Keratinocyte (primary cell): ENCODE measurements around the gene HMSD. TPM values are rescaled to one million over a fixed set of nuclear protein-coding genes. Genes with fewer than 3 reads are reported as not detected.
A peak's percentile ranks its signal among the peaks of the same experiment; 100 is the strongest.

Experiments used
- DNase-seq: peaks from one replicate; pipeline ENCODE4 v3.0.0-alpha.2; 2011; ENCODE audit warnings: low read depth, missing footprints, low spot score
- FAIRE-seq: peaks from 2 replicates; lab custom pipeline; 2011; peaks lifted over from hg19 to GRCh38; lab: Jason Lieb, UNC
- H2AFZ ChIP-seq: 2 replicates; pipeline ENCODE4 v1.6.0; 2012; ENCODE audit warnings: low read length, control low read depth, inconsistent platforms; ENCODE audit not compliant: control insufficient read depth
- H3K27ac ChIP-seq: 2 replicates; pipeline ENCODE4 v1.5.1; 2011; ENCODE audit warnings: low read length; ENCODE audit not compliant: control insufficient read depth, insufficient read depth
- H3K27me3 ChIP-seq: 3 replicates; pipeline ENCODE4 v1.6.0; 2011; ENCODE audit warnings: low read length; ENCODE audit not compliant: control insufficient read depth, insufficient read depth; ENCODE audit errors: extremely low read depth
- H3K36me3 ChIP-seq, 2 experiments: 2 replicates in 1 of 2; 3 replicates in 1 of 2; pipeline ENCODE4 v1.5.1; 2011; ENCODE audit warnings: low read length in 2 of 2, mild to moderate bottlenecking in 1 of 2; ENCODE audit not compliant: control insufficient read depth in 2 of 2, insufficient read depth in 2 of 2; ENCODE audit errors: extremely low read depth in 1 of 2
- H3K4me1 ChIP-seq: 3 replicates; pipeline ENCODE4 v1.5.1; 2011; ENCODE audit warnings: low read length; ENCODE audit not compliant: control insufficient read depth, insufficient read depth; ENCODE audit errors: extremely low read depth
- H3K4me2 ChIP-seq: 3 replicates; pipeline ENCODE4 v1.6.0; 2011; ENCODE audit warnings: low read depth, low read length; ENCODE audit not compliant: control insufficient read depth, insufficient read depth; ENCODE audit errors: extremely low read depth
- H3K4me3 ChIP-seq, 3 experiments: fragments of 200-600 bp in 1 of 3; sonication (generic) in 1 of 3; 2 replicates in 2 of 3; 3 replicates in 1 of 3; pipeline ENCODE4 v1.5.1; 2011 to 2016; ENCODE audit warnings: low read length in 3 of 3, mild to moderate bottlenecking in 3 of 3, control low read depth in 2 of 3, inconsistent platforms in 1 of 3, low read depth in 1 of 3, mixed read lengths in 1 of 3, mixed run types in 1 of 3, moderate library complexity in 1 of 3; ENCODE audit not compliant: control insufficient read depth in 2 of 3, insufficient read depth in 2 of 3; ENCODE audit errors: extremely low read depth in 1 of 3
- H3K79me2 ChIP-seq: 2 replicates; pipeline ENCODE4 v1.6.0; 2012; ENCODE audit warnings: low read length; ENCODE audit not compliant: control insufficient read depth, insufficient read depth
- H3K9ac ChIP-seq: 3 replicates; pipeline ENCODE4 v1.6.0; 2011; ENCODE audit warnings: low read length; ENCODE audit not compliant: control insufficient read depth, insufficient read depth; ENCODE audit errors: extremely low read depth
- H3K9me1 ChIP-seq: 3 replicates; pipeline ENCODE4 v1.6.0; 2011; ENCODE audit warnings: low read length; ENCODE audit not compliant: control insufficient read depth, insufficient read depth; ENCODE audit errors: extremely low read depth
- H3K9me3 ChIP-seq: 2 replicates; pipeline ENCODE4 v1.5.1; 2012; ENCODE audit warnings: low read depth, low read length; ENCODE audit not compliant: control insufficient read depth
- H4K20me1 ChIP-seq: 3 replicates; pipeline ENCODE4 v1.6.0; 2011; ENCODE audit warnings: low read length; ENCODE audit not compliant: control insufficient read depth, insufficient read depth; ENCODE audit errors: extremely low read depth
- CTCF ChIP-seq, 3 experiments: IDR thresholded peaks in 1 of 3; conservative IDR thresholded peaks in 1 of 3; optimal IDR thresholded peaks in 1 of 3; 2 replicates in 2 of 3; 3 replicates in 1 of 3; pipeline versions ENCODE3 to v1.5.1; 2011; ENCODE audit warnings: low read length in 3 of 3, mild to moderate bottlenecking in 3 of 3, moderate library complexity in 2 of 3, control low read depth in 1 of 3, inconsistent platforms in 1 of 3; ENCODE audit not compliant: insufficient read depth in 2 of 3; ENCODE audit errors: extremely low read depth in 1 of 3
- EZH2 ChIP-seq: IDR thresholded peaks from one replicate; pipeline ENCODE4 v1.6.1; 2012; ENCODE audit warnings: inconsistent platforms, mild to moderate bottlenecking, low read length, moderate library complexity
- dilution Hi-C: fragments of 300-500 bp; cut with MboI; formaldehyde crosslinking; loops from one replicate; pipeline ENCODE4 v1.7.0; 2020; ENCODE audit warnings: low sequenced_read_pairs; ENCODE audit not compliant: extremely low pct_ligation_motif_present
- polyA plus RNA-seq, 5 experiments: library from polyadenylated mRNA; depleted of rRNA in 3 of 5; stranded (reverse) in 3 of 5; stranded (forward) in 1 of 5; unstranded in 1 of 5; fragments of >200 nt; gene quantifications; 1 replicate in 1 of 5; 2 replicates in 3 of 5; 3 replicates in 1 of 5; pipeline versions ENCODE4 v1.2.1 to v1.2.3, GENCODE V29; 2011 to 2012; ENCODE audit warnings: missing spikeins in 2 of 5, low read depth in 1 of 5, low replicate concordance in 1 of 5

HMSD gene
- polyA plus RNA-seq, 1 donor (not counting 4 experiments of a cell fraction or from before 2014, with no cell fraction given) = 1.2 TPM

- TF ChIP-seq EZH2 (no peak), CTCF (optimal IDR thresholded peaks at IDR 0.05 in 1 of 3, IDR thresholded peaks at IDR 0.05 in 1 of 3, conservative IDR thresholded peaks at IDR 0.05 in 1 of 3; ENCODE audit: extremely low read depth in 1 of 3, insufficient read depth in 2 of 3, low read length in 3 of 3) (no peak)
- Histone ChIP-seq H3K4me2 (no peak overlapping the region), H3K4me1 (peaks cover 6% of the 10 kb centered on the region), H3K9me3 (no peaks in the 10 kb centered on the region), H3K36me3 (no peaks in the 10 kb centered on the region), H4K20me1 (no peaks in the 10 kb centered on the region), H2AFZ (no peak overlapping the region), H3K4me3 (no peak overlapping the region), H3K27ac (no peak overlapping the region), H3K9me1 (no peaks in the 10 kb centered on the region), H3K27me3 (no peaks in the 10 kb centered on the region), H3K9ac (no peak overlapping the region), H3K79me2 (no peaks in the 10 kb centered on the region)
- DNase-seq = no peak
- no peak for FAIRE-seq
- dilution Hi-C loops = no loop called here
Measured at GRCh38 chr18:63960891-63961290, 11.8 kb downstream of the HMSD start.

GRCh38 chr18:63961435-63961980 lies 12.4 kb downstream of the HMSD start:
- FAIRE-seq = no peak
- H3K27me3 ChIP-seq = no peaks in the 10 kb centered on the region
- no peaks in the 10 kb centered on the region for H3K9me1 ChIP-seq
- no peak for TF ChIP-seq EZH2
- dilution Hi-C loops = no loop called here
- H2AFZ ChIP-seq = no peak overlapping the region
- H3K4me3 ChIP-seq = no peak overlapping the region
- peaks cover 11% of the 10 kb centered on the region for H3K4me1 ChIP-seq
- H3K79me2 ChIP-seq = no peaks in the 10 kb centered on the region
- no peak overlapping the region for H3K27ac ChIP-seq
- H4K20me1 ChIP-seq = no peaks in the 10 kb centered on the region
- no peaks in the 10 kb centered on the region for H3K9me3 ChIP-seq
- H3K4me2 ChIP-seq = no peak overlapping the region
- H3K9ac ChIP-seq = no peak overlapping the region
- H3K36me3 ChIP-seq = no peaks in the 10 kb centered on the region
- DNase-seq = no peak

GRCh38 chr18:63962137-63962536 lies 13.0 kb downstream of the HMSD start:
- Histone ChIP-seq H3K36me3 (no peaks in the 10 kb centered on the region), H3K9me3 (no peaks in the 10 kb centered on the region), H3K27me3 (no peaks in the 10 kb centered on the region), H3K79me2 (no peaks in the 10 kb centered on the region), H3K9me1 (no peaks in the 10 kb centered on the region), H4K20me1 (no peaks in the 10 kb centered on the region), H3K4me2 (no peak overlapping the region), H3K4me3 (no peak overlapping the region), H2AFZ (no peak overlapping the region), H3K27ac (no peak overlapping the region), H3K4me1 (peaks cover 12% of the 10 kb centered on the region), H3K9ac (no peak overlapping the region)
- dilution Hi-C loops = no loop called here
- DNase-seq = no peak
- TF ChIP-seq CTCF (optimal IDR thresholded peaks at IDR 0.05 in 1 of 3, IDR thresholded peaks at IDR 0.05 in 1 of 3, conservative IDR thresholded peaks at IDR 0.05 in 1 of 3; ENCODE audit: extremely low read depth in 1 of 3, insufficient read depth in 2 of 3, low read length in 3 of 3) (no peak), EZH2 (no peak)
- peak; percentile 55 for FAIRE-seq
